NCI-H524 (cell line): ENCODE measurements around the gene PPIL4.
A peak's percentile ranks its signal among the peaks of the same experiment; 100 is the strongest.

Source experiments
- DNase-seq, 2 experiments: peaks; one replicate each; lab custom pipeline; 2025; lab: John Stamatoyannopoulos, UW

PPIL4 gene

DNA sequence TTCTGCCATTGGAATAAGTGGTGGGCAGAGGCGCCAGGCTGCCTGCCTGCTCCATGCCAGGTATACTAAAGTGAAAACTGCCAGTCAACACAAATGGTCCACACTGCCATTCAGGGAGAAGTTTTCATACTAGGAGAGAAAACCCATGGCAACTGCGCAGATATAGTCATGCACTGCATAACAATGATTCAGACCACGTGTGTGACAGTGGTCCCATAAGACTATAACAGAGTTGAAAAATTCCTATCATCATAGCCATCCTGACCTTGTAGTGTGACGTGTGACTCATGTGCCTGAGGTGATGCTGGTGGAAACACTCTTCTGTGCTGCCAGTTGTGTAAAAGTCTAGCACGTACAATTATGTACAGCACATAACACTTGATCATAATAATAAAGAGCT is 86.1 kb downstream of the PPIL4 start:
- DNase-seq = no peak

DNA sequence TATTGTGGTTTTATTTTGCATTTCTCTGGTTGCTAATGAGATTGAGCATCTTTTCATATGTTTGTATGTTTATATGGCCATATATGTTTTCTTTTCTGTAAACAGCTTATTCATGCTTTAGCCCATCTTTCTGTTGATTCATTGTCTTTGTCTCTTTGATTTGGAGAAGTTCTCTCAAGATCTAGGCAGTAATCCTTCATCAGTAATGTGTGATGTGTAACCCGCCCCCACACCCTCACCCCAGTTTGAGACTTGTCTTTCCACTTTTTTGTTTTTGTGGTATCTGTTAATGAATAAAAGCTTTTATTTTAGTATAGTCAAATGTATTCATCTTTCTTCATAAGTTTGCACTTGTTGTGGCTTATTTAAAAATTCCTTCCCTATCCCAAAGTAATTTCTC is 87.0 kb downstream of the PPIL4 start:
- DNase-seq = no peak

DNA sequence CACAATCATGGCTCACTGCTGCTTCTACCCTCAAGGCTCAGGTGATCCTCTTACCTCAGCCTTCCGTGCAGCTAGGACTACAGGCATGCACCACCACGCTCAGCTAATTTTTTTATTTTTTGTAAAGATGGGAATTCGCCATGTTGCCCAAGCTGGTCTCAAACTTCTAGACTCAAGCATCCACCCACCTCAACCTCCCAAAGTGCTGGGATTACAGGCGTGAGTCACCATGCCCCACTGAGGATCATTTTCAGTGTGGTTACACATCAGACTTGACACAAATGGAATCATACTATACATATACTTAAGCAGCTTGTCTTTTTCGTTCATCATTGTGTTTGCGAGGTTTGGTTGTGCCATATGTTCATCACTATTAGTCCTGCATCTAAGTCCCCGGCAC is 87.6 kb downstream of the PPIL4 start:
- DNase-seq = peak; percentile 15 to 58

DNA sequence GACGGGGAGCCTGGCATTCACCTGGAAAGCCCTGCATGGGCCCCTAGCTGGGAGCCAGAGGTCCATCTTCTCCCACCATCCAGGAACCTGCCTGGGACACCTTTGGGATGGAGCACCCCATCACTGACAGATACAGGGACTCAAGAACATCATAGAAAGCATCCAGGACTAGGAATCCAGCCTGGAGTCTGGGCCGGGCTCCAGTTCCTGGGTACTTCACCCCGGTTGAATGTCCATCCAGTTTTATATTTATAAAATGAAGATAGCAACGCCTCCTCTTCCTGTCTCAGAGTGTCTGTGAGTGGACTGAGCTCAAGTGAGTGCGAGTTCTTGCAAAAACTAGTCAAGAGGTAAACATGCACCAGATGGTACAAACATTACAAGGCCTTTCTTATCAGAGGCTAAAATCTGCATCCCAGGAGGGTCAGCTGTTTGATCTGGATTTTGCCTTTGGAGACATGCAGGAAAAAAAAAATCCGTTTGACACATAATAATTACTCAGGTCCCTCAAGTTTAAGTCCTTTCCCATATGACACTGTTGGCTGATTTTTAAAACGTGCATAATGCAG is 88.4 kb downstream of the PPIL4 start:
- no peak for DNase-seq

DNA sequence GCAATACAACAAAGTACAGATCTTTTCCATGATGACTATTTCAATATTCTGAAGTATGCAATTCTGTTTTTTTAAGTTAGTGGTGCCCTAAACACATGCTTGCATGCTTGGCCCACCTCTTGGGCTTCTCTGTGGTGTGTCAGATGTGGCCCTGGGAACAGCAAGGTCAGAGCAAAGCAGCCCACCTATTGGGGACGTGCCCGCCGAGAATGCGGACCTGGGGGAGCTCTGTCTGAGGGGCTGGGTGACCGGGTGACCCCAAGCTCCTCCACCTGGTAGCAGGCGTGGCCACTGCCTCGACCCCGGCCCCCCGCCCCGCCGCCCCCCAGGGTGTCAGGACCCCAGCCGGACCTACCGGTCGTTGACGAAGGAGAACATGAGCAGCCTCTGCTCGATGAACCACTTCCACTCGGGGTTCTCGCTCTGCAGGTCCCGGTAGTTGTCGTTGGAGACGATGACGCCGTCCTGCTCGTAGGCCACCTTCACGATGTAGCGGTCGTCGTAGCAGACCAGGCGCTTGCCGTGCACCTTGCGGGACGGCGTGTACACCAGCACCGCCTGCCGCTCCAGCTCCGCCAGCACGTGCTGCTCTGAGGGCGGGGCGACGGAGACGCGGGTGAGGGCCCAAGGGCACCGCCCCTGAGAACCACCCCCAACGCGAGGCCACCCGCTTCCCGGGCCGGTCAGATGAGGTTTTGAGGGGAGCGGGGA is 89.4 kb downstream of the PPIL4 start:
- no peak for DNase-seq

DNA sequence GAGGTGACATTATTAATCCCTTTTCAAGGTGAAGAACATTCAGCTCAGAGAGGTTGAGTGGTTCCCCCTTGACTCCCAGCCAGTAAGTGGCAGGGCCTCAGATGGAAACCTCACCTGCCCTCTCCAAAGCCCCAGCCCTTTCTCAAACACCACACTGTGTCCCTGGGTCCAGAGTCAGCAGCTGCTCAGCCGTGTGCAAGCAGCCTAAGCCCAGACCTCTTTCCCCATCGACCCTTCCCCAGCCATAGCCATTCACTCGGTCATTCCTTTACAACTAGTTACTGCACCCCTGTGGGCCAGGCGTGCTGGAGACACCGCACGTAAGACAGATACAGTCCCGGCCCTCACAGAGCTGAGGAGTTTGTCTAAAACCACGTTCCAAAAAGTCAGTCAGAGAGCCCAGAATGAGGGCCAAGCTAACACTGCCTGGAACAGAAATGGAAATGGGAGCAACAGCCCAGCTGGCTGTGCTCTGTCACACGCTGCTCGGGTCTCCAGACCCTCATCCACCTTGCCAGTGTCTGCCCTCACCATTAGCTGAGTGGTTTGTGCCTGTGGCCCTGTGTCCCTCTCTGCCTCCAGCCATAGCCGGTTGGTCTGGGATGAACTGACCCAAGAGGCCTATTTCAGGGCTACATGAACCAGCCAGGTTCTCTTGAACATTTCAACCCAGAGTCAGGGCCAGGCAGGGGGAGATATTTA is 90.7 kb downstream of the PPIL4 start:
- DNase-seq = no peak
